DMS53 treated with DMSO at 0.1 percent for 48 hours (cell line): ENCODE results near the gene LPCAT2.

Source experiments
- DNase-seq: peaks from one replicate; lab custom pipeline; 2025; ENCODE audit not compliant: unreplicated experiment; lab: John Stamatoyannopoulos, UW

Gene LPCAT2

DNA sequence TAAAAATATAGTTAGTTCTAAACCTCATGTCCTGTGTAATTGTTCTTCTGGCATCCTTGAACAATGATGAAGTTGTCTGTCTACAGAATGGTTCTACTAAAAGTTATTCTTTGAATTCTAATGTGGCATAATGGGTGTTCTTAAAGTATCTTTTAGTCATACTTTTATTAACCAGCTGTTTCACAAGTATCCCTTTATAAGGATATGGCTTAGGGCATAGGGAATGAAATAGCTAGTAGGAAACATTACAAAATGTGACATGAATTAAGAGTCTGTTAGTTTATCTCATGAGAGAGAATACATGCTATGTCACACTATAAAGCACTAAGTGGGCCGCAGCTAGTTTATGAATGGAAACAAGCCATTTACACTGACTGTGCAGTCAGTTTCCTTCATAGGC is 31.3 kb downstream of the LPCAT2 start:
- no peak for DNase-seq

DNA sequence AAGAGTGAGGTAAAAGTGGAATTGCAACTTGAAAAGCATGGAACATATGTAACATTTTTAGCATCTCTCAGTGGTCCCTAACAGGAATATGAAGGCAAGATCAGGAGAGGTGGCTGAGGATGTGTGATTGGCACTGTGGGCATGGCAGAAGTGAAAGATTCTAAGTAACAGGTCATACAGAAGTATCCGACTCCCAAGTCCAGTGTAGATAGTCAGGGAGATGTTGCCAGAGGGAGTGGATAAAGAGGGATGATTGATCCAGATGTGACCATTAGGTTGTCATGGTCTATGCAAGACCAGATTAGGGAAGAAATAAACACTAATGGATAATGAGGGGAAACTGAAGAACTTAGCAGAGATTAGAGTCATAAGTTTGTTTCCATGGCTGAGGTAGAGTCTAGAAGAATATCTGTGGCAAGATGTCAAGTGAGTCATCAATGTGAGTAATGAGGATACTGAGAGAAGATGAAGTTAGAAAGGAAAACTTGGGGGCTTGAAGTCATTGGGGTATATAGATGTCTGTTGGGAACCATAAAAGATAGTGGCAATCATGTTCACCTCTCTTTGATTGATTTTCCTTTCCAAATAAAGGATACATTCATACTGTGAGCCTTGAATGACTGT is 33.7 kb downstream of the LPCAT2 start:
- DNase-seq = no peak

DNA sequence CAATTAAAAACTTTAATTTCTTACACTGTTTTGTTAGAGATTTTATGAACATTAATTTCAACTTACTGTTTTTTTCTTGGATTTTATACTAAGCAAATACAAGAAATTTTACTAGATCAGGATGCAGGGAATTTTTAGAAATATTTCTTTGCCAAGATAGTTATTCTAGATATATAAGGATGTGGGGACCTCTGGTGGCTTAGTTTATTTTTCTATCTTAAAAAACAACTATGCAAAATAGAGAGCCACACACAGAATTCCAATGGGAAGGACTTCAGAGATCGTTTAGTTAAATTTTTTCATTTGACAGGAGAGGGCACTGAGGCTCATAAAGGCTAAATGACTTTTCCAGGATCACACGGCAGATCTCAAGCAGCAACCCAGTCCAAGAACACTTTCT is 34.6 kb downstream of the LPCAT2 start:
- no peak for DNase-seq

DNA sequence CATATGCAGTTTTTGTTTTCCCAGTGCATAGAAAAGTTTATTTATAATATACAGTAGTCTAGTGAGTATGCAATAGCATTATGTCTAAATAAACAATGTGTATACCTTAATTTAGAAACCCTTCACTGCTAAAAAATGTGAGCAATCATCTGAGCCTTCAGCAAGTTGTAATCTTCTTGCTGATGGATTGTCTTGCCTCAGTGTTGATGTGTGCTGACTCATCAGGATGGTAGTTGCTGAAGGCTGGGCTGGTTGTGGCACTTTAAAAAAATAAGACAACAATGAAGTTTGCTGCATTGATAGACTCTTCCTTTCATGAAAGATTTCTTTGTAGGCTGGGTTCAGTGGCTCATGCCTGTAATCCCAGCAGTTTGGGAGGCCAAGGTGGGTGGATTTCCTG is 43.7 kb downstream of the LPCAT2 start:
- no peak for DNase-seq

DNA sequence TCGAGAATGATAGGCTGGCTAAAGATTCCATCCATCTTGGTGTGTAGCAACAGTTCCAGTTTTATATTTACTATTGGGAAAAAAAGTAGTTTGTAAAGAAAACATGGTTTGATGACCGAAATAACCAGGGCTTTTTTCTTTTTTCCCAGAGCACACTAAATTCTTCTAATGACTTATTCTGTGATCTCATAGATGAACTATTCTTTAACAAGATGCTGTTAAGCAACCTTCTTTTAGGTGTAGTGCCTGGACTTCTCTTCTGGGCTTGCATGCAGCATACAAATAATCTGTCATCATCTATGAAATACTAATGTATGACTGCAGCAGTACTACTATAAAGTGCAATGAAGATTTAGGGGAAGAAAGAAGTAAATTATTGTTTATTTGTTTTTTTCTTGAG is 46.6 kb downstream of the LPCAT2 start:
- no peak for DNase-seq

DNA sequence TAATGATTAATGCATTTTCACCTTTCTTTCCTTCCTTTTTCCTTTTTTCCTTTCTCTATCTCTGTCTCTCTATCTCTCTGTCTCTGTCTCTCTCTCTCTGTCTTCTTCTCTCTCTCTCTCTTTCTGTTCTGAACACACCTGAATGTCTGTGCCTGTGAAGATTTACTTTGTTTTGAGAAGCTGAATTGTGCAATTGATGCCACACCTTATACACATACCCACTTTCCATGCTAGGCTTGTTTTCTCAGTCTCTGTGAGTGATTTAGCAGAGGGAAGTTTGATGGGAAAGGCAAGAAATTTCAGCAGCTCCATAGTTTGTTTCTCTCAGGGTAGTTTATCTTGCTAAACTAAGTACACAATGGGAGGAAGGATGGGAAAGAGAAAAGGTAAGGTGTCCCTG is 48.3 kb downstream of the LPCAT2 start:
- no peak for DNase-seq

DNA sequence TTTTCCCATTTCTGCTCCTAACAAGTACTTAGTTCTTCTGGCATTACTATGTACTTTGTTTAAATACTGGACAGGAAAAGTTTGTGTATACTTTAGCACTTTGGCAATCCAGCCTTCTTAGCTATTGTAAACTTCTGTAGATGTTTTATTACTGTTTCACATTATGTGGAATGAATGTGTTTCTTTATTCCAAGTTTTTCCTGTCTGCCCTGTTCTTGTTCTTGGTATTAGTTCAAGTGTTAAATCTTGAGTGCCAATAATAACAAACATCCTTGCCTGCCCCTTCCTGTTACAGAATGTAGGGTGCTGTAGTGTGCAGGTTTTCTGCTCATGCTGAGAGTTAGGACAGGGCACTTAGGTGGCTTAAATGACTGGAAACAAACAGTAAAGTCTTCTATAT is 50.4 kb downstream of the LPCAT2 start:
- DNase-seq = no peak

DNA sequence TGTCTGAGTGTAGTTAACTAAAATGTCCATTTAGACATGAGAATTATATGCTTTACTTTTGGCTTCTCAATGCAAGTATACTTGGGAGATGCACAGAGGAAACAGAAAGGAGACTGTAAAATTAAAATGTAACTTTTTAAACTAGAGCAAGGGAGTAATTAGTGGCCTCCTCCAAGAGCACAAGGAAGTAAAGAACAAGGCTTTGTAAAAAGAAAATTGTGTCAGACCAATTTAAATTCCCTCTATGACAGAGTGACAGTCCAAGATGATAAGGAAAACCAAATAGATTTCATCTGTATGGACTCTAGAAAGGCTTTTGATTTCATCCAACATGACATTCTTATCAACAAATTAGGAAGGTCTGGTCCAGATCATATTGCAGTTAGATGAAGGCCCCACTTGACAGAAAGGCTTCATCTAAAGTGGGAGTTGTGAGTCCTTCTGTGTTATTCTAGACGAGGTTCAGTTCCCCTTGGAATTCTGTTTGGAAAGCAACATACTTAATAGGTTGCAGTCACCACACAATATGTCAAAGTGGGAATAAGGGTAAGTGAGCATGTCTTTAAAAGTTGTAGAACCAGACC is 51.2 kb downstream of the LPCAT2 start:
- no peak for DNase-seq

DNA sequence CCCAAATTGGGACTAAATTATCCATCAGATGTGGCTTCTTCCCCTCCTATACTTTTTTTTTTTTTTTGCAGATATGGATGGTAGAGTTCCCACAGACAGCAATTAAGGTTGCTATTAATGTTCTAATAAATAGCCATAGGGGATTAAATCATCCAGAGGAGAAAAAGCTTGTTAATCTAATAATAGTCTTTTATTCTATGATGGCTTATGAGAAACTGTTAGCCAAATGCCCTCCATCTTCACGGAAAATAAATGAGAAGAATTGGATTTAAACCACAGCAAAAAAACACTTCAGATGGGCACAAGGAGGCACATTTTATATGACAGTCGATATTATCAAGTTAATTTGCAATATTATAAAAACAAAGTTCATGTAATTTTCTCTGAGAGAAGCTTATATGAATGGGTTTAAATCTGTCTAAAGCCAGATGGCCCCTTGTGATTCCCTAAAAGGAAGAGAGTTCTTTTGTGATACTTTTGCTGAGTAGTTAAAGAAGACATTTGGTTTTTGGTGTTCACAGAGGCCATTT is 52.5 kb downstream of the LPCAT2 start:
- no peak for DNase-seq

DNA sequence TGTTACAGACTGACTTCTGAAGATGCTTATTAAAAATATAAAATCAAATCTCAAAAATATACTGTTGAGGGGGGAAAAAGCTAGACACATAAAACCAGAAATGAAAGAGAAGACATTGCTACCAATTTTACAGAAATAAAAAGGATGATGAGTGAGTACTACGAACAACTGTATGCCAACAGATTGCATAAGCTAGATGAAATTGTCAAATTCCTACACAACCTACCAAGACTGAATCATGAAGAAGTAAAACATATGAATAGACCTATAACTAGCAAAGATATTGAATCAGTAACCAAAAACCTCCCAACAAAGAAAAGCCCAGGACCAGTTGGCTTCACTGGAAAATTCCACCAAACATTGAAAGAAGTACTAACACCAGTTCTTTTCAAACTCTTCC is 54.1 kb downstream of the LPCAT2 start:
- no peak for DNase-seq

DNA sequence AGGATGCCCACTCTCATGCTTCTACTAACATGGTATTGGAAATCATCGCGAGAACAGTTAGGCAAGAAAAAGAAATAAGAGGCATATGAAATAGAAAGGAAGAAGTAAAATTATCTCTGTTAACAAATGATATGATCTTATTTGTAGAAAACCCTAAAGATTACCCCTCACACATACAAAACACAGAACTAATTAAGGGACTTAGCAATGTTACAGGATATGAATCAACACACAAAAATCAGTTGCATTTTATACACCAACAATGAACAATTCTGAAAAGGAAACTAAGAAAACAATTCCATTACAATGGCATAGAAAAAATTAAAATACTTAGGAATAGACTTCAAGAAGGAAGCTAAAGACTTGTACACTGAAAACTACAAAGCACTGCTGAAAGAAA is 54.9 kb downstream of the LPCAT2 start:
- no peak for DNase-seq

DNA sequence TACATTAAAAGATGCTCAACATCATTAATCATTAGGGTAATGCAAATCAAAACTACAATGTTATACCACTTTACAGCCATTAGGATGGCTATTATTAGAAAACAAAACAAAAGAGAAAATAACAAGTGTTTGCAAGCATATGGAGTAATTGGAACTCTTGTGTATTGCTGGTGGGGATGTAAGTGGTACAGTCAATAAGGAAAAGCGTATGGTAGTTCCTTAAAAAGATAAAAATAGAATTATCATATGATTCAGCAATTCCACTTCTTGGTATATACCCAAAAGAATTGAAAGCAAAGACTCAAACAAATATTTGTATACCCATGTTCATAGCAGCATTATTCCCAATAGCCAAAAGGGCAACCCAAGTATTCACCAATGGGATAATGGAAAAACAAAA is 56.2 kb downstream of the LPCAT2 start:
- no peak for DNase-seq

DNA sequence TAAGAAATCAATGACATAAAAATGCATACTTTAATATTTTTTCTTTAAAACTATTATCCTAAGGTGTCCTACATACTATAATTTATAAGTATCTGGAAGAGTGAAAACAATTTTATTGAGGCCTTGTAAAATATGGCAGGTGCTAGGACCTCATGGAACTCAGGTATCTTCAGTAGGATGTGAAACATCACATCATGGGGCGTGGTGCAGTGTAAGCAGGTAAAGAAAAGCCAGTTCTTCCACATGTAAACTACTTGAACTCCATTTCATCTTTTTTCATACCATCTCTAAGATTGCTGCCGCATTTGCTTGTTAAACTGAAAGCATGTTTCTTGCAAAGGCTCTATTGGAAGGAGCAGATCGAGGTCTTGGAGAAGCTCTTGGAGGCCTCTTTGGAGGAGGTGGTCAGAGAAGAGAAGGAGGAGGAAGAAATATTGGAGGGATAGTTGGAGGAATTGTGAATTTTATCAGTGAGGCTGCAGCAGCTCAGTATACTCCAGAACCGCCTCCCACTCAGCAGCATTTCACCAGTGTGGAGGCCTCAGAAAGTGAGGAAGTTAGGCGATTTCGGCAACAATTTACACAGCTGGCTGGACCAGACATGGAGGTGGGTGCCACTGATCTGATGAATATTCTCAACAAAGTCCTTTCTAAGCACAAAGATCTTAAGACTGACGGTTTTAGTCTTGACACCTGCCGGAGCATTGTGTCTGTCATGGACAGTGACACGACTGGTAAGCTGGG is 57.7 kb downstream of the LPCAT2 start, which contains the start of gene CAPNS2:
TSS of gene CAPNS2 (plus strand) at position 253 of the 744 bp plus-strand sequence. CDS start at position 326, 73 bp downstream.
- no peak for DNase-seq

DNA sequence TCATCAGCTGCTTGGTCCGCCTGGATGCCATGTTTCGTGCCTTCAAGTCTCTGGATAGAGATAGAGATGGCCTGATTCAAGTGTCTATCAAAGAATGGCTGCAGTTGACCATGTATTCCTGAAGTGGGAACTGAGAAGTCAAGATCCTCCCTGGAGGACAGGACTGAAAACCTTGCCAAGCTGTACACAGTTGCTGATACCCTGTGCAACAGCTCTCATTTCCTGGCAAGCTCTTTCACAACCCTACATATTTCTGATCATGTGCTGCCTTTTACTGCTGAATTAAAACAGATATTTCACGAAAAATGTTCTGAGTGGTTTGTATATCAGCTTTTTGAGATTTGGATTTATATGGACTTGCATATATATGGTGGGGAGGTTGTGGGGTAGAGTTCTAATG is 58.5 kb downstream of the LPCAT2 start:
- no peak for DNase-seq

DNA sequence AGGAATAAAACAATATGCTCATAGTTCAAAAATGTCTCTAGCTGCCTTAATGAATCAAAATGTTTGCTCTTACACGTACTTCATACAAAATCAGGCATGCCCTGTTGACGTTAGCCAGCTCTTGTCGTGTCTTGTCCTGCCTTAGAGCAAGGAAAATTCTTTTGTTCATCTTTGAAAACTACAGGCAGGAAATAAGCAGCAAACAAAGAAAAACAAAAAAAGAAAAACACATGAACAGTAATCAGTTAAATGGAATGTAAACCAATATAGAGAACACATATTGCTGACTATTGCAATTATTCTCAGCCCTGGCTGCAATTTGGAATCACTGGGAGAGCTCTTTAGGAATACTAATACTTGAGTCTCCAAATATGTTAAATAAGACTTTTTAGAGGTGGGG is 59.3 kb downstream of the LPCAT2 start:
- DNase-seq = no peak

DNA sequence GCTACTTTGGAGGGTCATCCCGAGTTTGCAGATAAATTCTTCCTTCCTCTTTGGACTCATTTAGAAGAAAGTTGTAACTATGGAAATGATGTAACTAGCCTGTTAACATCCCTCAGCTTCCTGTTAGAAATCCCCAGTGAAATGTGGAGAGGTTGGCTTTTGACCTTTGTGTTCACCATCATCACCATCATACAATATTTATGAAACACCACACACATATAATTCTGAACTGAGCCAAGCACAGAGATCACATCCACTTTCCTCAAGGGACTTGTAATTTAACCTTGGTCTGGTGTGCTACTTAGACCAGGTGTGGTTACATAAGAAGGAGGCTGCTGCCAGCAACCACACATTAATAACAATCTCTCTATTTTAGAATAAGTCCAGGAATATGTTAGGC is 60.2 kb downstream of the LPCAT2 start:
- DNase-seq = no peak

DNA sequence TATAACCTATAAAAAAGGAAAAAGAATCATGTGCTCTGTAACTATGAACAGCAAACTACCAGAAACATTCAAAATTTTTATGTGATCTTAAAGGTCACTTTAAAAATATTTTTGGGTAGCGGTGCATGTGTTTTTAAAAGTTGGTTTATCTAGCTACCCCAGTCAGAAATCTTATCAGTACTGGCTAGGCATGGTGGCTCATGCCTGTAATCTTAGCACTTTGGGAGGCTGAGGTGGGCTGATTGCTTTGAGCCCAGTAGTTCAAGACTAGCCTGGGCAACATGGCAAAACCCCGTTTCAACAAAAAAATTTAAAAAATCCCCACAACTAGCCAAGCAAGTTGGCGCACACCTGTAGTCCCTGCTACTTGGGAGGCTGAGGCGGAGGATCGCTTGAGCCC is 61.3 kb downstream of the LPCAT2 start:
- DNase-seq = no peak

DNA sequence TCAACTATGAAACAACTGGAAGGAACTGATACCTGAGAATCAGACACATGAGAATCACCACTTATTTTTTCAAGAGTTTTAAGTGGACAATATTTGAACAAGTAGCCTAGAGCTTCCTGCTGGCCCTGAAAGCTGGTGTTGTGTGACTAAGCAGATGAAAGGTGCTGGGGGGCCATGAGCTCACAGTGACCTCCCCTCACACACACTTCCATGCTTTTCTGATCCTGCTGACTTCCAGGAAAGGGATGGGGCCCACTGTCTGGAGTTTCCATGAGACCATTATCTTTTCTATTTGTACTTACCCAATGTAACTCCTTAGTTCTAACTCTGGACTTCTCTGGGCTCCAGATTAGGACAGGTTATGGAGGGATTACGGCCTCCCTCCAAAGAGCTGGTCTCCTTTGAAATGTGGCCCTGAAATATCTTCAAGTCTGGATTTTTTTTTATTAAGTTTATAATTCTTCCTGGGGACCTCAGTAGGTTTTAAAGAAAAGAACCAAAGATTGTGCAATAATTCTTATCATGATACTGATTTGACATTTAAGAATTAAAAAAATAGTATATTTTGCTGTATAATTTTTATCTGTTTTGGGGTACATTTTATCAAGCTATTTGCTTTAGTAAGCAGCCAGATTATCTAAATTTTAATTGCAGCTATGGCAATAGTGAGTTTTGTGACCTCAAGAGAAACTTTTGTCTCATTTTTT is 62.5 kb downstream of the LPCAT2 start:
- DNase-seq = no peak

DNA sequence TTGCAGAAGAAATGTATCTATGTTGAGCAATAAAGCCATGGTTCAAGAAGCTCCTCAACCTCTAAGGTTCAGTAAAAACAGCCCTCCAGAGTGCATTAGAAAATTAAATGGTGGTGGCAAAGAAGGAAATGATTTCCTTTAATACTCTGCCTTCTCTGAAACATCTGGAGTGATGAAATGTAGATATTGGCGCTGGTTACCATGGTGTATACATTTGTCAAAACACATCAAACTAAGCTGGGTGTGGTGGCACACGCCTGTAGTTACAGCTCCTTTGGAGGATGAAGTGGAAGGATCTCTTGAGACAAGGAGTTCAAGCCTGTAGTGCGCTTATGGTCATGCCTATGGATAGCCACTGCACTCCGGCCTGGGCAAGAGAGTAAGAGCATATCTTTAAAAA is 63.6 kb downstream of the LPCAT2 start:
- DNase-seq = no peak

DNA sequence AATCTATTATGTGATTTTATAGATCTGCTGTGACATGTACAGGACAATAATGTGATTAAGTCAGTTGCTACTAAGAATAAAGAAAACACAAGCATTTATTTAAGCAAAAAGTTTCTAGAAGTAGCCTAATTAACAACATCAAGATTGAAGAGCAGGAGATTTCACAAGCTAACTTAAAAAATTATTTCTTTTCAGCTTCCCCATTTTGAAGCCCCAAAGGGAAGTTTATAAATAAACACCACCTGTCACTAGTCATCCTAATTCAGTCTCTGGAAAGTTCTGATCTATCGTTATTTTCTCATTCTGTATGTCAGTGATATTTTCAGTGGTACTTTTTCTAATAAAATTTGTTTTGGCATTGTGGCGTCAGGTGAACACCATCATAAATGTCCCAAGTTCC is 65.9 kb downstream of the LPCAT2 start:
- DNase-seq = no peak

DNA sequence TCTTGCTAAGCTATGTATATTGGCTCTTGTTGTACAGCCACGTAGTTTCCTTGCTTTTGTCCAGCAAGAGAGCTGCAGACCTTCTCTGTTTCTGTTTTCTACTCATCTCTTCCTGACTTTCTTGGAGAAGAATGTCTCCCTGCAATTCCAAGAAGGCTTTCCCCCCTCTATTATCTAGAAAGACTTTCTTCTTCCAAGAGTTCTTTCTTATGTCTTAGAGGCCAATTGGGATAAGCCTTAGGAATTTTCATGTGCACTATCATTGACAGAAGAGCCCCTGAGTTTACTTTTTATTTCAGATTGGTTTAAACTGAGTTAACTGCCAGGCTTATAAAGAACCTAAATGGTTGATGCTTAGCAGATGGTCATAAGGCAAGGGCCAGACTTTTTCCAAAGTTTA is 66.6 kb downstream of the LPCAT2 start:
- no peak for DNase-seq

DNA sequence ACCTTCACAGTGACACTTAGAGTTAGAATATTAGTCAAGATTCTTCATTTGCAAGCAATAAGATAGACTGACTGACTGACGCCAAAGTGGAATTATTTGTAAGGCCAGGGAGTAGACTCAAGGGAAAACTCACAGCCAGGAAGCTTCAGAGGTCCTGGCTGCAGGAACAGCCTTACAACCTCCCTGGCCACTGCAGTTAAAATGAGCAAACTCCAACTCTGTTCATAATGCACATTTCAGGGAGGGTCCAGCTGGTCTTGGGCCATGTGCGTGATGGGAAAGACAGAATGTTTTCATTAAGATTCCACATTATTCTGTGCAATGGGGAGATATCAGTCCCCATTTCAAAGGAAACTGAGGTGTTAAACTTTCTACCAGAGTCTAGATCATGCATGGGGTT is 67.5 kb downstream of the LPCAT2 start:
- no peak for DNase-seq
